Measurements from ENCODE around the gene CADPS. TPM values are rescaled to one million over a fixed set of nuclear protein-coding genes. Genes with fewer than 3 reads are reported as not detected.

Gene CADPS
- polyA plus RNA-seq, 1 donor (not counting 4 experiments of a cell fraction or from before 2014, with no cell fraction given), result not detected

DNA sequence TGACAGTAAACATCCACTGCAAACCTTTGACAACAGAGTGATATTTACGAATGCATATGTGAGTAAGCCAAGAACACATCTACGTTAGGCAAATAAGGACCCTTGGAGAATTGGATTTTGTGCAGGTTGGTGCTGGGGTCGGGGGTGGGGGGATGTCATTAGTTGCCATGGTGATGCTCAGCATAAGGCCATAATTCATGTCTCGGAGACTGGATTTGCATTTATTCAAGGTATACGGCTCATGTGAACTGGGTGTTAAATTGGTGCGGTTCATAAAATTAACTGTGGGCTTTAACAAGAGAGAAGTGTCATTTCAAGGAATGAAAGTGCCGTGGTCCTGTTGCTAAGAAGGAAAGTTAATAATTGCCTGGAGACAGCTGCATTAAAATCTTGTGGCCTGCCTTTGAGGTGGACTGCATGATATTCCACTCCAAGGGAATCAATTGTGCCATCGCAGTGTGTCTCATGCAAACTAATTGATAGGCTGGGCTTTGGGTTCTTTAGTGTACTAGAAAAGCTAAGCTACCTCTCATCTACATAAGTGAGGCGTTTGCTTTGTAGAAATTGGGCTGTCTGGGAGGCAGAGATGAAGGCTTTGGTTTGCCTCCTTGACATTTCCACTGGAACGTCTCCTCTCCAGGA lies 273.0 kb downstream of the CADPS start:
- no peak for DNase-seq (ENCODE audit: low read depth, low spot score)
- no peaks in the 10 kb centered on the region for H3K9me1 ChIP-seq (ENCODE audit: control insufficient read depth, extremely low read depth, insufficient read depth, low read length)
- FAIRE-seq, result peak; percentile 17
- dilution Hi-C loops (cut with MboI; ENCODE audit: extremely low pct_ligation_motif_present, low sequenced_read_pairs), result no loop called here
- no peak overlapping the region for H3K4me2 ChIP-seq (ENCODE audit: control insufficient read depth, extremely low read depth, insufficient read depth, low read depth, low read length)
- H3K27ac ChIP-seq (ENCODE audit: control insufficient read depth, insufficient read depth, low read length), result peak overlapping the region; percentile 97
- H3K36me3 ChIP-seq (ENCODE audit: control insufficient read depth in 2 of 2, extremely low read depth in 1 of 2, insufficient read depth in 2 of 2, low read length in 2 of 2), result no peaks in the 10 kb centered on the region
- H3K27me3 ChIP-seq (ENCODE audit: control insufficient read depth, extremely low read depth, insufficient read depth, low read length), result no peaks in the 10 kb centered on the region
- peak overlapping the region; percentile 61 for H2AFZ ChIP-seq (ENCODE audit: control insufficient read depth, low read length)
- no peak overlapping the region for H3K4me3 ChIP-seq (ENCODE audit: control insufficient read depth in 2 of 3, extremely low read depth in 1 of 3, insufficient read depth in 2 of 3, low read depth in 1 of 3, low read length in 3 of 3)
- H3K9ac ChIP-seq (ENCODE audit: control insufficient read depth, extremely low read depth, insufficient read depth, low read length), result peak overlapping the region; percentile 29
- H3K79me2 ChIP-seq (ENCODE audit: control insufficient read depth, insufficient read depth, low read length), result no peaks in the 10 kb centered on the region
- TF ChIP-seq EZH2 (IDR thresholded peaks at IDR 0.05; ENCODE audit: low read length), result no peak
- no peak for TF ChIP-seq CTCF (optimal IDR thresholded peaks at IDR 0.05 in 1 of 3, IDR thresholded peaks at IDR 0.05 in 1 of 3, conservative IDR thresholded peaks at IDR 0.05 in 1 of 3; ENCODE audit: extremely low read depth in 1 of 3, insufficient read depth in 2 of 3, low read length in 3 of 3)
- no peaks in the 10 kb centered on the region for H4K20me1 ChIP-seq (ENCODE audit: control insufficient read depth, extremely low read depth, insufficient read depth, low read length)
- no peaks in the 10 kb centered on the region for H3K9me3 ChIP-seq (ENCODE audit: control insufficient read depth, low read depth, low read length)
- peaks cover 41% of the 10 kb centered on the region for H3K4me1 ChIP-seq (ENCODE audit: control insufficient read depth, extremely low read depth, insufficient read depth, low read length)

DNA sequence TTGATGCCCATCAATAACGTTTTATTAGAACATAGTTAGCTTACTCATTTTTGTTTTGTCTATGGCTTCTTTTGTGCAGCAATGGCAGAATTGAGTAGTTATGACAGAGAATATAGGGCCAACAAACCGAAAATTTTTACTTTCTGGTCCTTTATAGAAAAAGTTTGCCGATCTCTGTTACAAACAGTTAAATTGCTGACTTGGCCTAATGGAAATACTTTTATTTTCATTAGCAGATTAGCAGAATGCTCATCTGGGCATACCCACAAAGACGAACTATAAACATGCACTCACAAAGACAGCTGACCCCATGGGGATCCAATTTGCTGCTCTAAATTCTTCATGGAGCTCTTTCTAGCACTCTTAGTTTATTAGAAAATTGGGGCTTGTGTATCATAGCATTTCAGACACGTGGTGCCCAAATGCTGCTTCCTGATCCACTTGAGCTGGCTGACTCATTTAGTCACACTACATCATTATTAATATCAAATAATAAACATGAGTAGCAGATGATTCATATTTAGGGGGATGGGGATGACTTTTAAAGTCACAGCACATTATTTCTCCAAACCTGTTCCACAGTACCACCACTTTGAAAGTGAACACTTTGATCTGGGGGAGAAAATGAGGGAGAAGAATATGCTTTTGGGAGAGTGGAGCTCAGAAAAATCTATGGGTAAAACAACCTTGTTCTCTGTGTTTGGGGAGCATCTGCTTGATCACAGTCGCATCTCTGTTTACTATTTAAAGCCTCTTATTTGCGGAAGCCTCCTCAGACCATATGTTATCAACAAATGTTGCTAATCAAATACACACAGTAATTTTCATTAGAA lies 273.8 kb downstream of the CADPS start:
- Histone ChIP-seq H3K79me2 (ENCODE audit: control insufficient read depth, insufficient read depth, low read length) (no peaks in the 10 kb centered on the region), H3K4me1 (ENCODE audit: control insufficient read depth, extremely low read depth, insufficient read depth, low read length) (peaks cover 39% of the 10 kb centered on the region), H3K4me2 (ENCODE audit: control insufficient read depth, extremely low read depth, insufficient read depth, low read depth, low read length) (peak overlapping the region; percentile 61), H3K27me3 (ENCODE audit: control insufficient read depth, extremely low read depth, insufficient read depth, low read length) (no peaks in the 10 kb centered on the region), H2AFZ (ENCODE audit: control insufficient read depth, low read length) (peak overlapping the region; percentile 44), H3K9me3 (ENCODE audit: control insufficient read depth, low read depth, low read length) (no peaks in the 10 kb centered on the region), H3K27ac (ENCODE audit: control insufficient read depth, insufficient read depth, low read length) (peak overlapping the region; percentile 97), H3K36me3 (ENCODE audit: control insufficient read depth in 2 of 2, extremely low read depth in 1 of 2, insufficient read depth in 2 of 2, low read length in 2 of 2) (no peaks in the 10 kb centered on the region), H3K9me1 (ENCODE audit: control insufficient read depth, extremely low read depth, insufficient read depth, low read length) (no peaks in the 10 kb centered on the region), H3K9ac (ENCODE audit: control insufficient read depth, extremely low read depth, insufficient read depth, low read length) (no peak overlapping the region), H4K20me1 (ENCODE audit: control insufficient read depth, extremely low read depth, insufficient read depth, low read length) (no peaks in the 10 kb centered on the region), H3K4me3 (ENCODE audit: control insufficient read depth in 2 of 3, extremely low read depth in 1 of 3, insufficient read depth in 2 of 3, low read depth in 1 of 3, low read length in 3 of 3) (peak overlapping the region in 1 of 3 experiments; percentile 34)
- dilution Hi-C loops (cut with MboI; ENCODE audit: extremely low pct_ligation_motif_present, low sequenced_read_pairs), result no loop called here
- FAIRE-seq, result peak; percentile 67
- no peak for TF ChIP-seq CTCF (optimal IDR thresholded peaks at IDR 0.05 in 1 of 3, IDR thresholded peaks at IDR 0.05 in 1 of 3, conservative IDR thresholded peaks at IDR 0.05 in 1 of 3; ENCODE audit: extremely low read depth in 1 of 3, insufficient read depth in 2 of 3, low read length in 3 of 3)
- TF ChIP-seq EZH2 (IDR thresholded peaks at IDR 0.05; ENCODE audit: low read length), result no peak
- DNase-seq (ENCODE audit: low read depth, low spot score), result peak; percentile 63
